HG03378 (cell line): ENCODE results near the gene SMIM15.
A peak's percentile ranks its signal among the peaks of the same experiment; 100 is the strongest.
"Not testable (repeated sequence)": the region's sequence is repeated elsewhere in the genome, so short reads cannot be mapped to it uniquely, and the experiment has no call there.

ENCODE experiments used
- ATAC-seq: cut with Tn5 transposase; IDR thresholded peaks from one replicate; pipeline ENCODE4 v1.9.1; 2021; ENCODE audit warnings: mild to moderate bottlenecking, moderate library complexity; ENCODE audit not compliant: unreplicated experiment

The SMIM15 gene

DNA sequence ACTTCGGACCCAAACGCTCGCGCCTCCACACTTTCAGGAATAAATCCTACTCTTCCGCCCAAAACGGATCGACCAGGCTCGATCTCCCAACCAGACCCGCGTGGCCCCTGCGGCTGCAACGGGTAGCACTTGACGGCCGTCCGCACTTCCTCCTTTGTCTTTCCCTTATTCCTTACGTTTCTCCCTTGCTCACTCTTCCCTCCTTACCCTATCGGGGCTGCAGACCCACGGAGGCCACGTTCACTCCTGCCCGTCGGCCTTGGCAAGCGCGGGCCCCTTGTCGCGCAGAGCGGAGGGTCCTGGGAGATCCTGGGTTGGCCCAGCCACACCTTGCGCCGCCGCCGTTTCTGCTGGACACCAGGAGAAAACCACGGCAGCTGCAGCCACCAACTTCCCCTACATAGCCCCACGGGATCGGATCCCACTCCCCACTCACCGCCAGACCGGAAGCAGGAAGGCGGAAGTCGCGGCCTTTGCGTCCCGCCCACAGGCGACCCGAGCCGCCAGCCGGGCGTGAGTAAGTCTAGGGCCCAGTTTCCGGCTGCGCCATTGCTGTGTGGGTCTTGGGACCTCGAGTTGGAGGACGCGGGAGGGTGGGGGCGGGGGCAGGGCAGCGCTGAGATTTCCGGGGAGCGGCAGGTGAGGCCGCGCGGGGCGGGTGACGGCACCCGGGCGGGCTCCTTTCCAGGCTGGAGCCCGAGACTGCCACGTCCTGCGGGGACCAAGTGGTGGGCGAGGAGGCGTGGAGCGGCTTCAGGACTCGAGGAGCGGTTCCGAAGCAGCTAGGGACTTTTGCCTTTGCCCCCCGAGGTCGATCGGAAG lies at the start of gene SMIM15:
Gene SMIM15, minus strand, starts transcription at position 459 of the 822 bp plus-strand sequence. CDS start 2,297 bp downstream, outside the sequence.
- peak; percentile 92 for ATAC-seq

GRCh38 chr5:61207884-61208283 lies 45.6 kb upstream of the SMIM15 start:
- ATAC-seq, result no peak

GRCh38 chr5:61205013-61205412 lies 42.7 kb upstream of the SMIM15 start:
- no peak for ATAC-seq

DNA sequence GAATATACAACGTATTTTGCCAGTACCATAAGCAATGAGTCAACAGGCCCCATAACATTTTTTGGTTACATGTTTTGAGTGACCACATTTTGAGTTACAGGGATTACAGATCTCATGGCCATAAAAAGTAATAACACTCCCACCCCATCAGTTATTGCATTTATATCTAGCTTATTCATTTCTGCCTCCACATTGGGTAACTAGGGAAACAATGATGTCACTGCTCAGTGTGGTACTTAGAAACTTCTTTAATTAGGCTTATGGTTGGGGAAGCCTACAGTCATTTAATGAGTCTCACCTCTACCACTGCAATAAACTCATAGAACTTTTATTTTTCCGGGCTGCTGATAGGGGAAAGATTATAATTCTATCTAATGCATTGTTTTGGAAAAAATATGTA lies 39.9 kb upstream of the SMIM15 start:
- no peak for ATAC-seq

GRCh38 chr5:61200582-61201155 lies 38.4 kb upstream of the SMIM15 start:
- ATAC-seq, result peak; percentile 54

DNA sequence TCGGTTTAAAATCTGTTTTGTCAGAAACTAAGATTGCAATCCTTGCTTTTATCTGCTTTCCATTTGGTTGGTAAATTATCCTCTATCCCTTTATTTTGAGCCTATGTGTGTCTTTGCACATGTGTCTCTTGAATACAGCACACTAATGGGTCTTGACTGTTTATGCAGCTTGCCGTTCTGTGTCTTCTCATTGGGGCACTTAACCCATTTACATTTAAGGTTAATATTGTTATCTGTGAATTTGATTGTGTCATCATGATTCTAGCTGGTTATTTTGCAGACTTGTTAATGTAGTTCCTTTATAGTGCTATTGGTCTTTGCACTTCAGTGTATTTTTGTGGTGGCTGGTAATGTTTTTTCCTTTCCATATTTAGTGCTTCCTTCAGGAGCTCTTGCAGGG lies 36.3 kb upstream of the SMIM15 start:
- no peak for ATAC-seq

DNA sequence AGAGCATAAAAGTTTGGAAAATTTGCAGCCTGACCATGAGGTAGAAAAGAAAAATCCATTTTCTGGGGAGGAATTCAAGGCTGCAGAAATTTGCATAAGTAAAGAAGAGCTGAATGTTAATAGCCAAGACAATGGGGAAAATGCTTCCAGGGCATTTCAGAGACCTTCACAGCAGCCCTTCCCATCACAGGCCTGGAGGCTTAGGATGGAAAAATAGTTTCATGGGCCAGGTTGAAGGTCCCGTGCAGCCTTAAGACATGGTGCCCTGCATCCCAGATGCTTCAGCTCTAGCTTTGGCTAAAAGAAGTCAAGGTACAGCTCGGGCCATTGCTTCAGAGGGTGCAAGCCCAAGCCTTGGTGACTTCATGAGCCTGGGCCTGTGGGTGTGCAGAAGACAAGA lies 25.6 kb upstream of the SMIM15 start:
- not testable (repeated sequence) for ATAC-seq

DNA sequence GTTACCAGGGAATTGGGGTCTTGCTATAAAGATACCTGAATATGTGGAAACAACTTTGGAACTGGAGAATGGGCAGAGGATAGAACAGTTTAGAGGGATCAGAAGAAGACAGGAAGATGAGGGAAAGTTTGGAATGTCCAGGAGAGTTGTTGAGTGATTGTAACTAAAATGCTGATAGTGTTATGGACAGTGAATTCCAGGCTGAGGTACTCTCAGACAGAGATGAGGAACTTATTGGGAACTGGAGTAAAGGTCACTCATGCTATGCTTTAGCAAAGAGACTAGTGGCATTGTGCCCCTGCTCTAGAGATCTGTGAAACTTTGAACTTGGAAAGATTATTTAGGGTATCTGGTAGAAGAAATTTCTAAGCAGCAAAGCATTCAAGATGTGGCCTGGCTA lies 25.1 kb upstream of the SMIM15 start:
- ATAC-seq, result not testable (repeated sequence)

DNA sequence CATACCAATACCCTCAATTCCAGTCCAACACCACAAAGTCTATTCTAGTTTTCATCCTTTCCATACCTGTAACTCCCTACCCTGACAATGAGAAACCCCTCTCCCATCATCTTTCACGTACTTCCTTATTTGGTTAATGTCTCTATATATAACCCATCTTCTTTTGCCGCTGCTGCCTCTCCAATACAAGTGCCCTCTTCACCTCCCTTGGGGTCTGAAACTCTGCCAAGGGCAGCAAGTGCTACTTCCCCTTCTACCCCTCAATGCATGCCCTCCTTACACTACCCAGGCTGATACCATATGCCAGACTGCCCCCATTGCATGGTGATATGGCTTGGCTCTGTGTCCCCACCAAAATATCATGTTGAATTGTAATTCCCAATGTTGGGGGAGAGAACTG lies 24.4 kb upstream of the SMIM15 start:
- no peak for ATAC-seq

DNA sequence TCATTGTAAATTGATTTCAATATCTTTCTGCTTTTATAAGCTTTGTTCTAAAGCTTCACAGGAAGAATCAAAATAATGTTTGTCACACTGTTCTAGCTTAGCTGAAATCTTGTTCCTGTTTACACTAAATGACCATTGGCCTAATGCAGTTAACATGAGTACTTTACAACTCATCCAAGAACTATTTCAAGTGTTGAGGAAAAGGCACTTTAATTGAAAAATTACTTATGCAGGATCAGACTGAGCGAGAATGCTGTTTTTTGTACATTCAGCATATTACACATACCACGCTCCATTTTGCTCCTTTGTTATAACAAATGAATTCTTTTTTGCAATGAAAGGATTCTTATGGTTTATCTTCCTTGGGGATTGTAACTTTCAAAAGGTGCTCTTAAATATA lies 22.4 kb upstream of the SMIM15 start:
- ATAC-seq, result no peak

- ATAC-seq, result no peak
Observed at GRCh38 chr5:61183538-61183937, 21.3 kb upstream of the SMIM15 start.

- ATAC-seq, result no peak
Observed at GRCh38 chr5:61182449-61182848, 20.2 kb upstream of the SMIM15 start.

- ATAC-seq, result no peak
Observed at GRCh38 chr5:61180886-61181285, 18.6 kb upstream of the SMIM15 start.

DNA sequence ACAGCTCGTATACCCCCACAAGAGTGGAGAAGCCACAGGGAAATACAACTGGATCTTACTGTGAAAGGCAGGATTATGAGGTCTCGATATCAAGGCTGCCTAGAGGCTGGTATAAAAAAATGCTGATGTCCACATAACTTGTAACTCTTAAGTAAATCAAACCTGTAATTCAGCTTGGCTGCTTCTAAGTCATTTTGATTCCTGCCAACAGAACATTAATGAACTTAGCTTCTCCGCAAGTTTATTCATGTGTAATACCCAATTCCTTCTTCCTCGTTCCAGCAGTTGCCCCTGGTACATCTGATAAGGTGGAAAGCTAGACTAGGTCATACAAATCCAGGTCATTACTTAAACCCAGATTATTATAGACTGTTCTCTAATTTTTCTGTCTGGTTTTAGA lies 16.4 kb upstream of the SMIM15 start:
- ATAC-seq, result no peak

DNA sequence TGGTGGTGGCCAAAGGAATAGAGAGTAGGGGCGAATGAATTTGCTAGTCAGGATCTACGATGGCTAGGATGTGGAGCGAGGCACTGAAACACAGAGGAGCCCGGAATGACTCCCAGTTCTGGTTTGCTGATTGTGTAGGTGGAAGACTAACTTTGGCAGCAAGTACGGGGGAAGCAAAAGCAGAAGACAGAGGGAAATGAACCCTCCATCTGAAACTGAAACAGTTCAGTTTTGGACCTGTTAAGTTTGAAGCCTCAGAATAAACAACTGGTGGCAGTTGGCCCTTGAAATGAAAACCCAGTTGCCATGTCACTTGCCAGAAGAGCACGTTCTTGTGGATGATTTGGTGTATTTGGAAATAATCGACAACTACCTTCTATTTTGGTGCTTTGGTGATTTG lies 15.4 kb upstream of the SMIM15 start:
- peak; percentile 75 for ATAC-seq

DNA sequence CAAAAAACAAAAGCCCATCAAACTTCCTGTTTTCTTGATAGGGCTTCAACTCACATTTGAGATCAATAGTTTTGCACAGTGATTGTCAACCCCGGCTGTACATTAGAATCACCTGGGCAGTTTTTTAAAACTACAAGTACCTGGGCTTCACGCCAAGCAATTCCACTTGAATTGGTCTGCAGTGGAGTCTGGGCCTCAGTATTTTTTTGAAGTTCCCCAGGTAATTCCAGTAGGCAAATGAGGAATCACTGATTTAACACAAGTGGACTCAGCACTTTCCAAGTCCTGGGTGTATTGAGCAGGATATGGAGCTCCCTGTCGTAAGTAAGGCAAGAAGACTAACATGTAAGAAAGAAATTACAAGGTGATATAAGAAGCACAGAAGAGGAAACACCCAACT lies 14.8 kb upstream of the SMIM15 start:
- no peak for ATAC-seq

- no peak for ATAC-seq
Observed at GRCh38 chr5:61176631-61177030, 14.4 kb upstream of the SMIM15 start.

- no peak for ATAC-seq
Observed at GRCh38 chr5:61171479-61171878, 9.2 kb upstream of the SMIM15 start.

DNA sequence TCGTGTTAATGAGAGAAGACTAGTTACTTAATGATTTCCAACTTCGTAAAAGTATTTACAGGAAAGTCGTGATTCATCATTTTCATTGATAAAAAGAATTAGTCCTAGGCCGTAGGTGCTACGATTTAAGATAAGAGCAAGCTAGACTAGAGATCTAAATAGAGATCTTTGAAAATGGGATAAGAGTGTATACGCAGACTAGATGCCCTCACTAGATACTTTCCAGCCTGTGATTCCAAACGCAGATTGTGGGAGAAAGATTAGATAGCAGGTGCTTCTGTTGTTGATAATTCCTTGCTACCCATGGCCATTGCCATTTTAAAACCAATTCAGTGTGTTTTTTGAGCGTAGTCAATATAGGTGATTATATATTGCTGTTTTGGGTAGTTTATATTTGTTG lies 6.7 kb upstream of the SMIM15 start:
- ATAC-seq, result no peak

DNA sequence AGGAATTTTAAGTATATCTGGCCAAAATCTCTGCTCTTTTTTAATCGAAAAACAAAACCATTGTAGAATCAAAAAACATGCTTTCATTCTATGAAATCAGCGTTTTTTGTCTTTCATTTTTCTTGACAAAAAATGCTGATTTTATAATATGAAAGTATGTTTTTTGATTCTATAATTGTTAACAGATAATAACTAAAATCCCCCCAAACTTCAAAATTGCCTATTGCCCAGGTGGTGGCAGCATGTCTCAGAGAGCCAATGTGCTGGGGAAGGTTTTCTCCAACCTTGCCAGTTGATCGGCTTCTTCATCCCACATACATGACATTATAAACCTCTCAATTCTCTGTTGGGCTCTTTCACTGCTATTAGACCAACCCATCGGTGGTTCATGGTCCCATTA lies 5.1 kb upstream of the SMIM15 start:
- ATAC-seq, result no peak

GRCh38 chr5:61163905-61164304 lies 1.6 kb upstream of the SMIM15 start:
- ATAC-seq, result no peak

- no peak for ATAC-seq
Observed at GRCh38 chr5:61162832-61163567, 732 bp upstream of the SMIM15 start.
